ENCODE measurements around the gene FRMPD2.

GRCh38 chr10:48221814-48222213, 52.7 kb downstream of the FRMPD2 start:
- TF ChIP-seq NFIC (IDR thresholded peaks at IDR 0.05; ENCODE audit: borderline replicate concordance) (no peak), EZH2phosphoT487 (IDR thresholded peaks at IDR 0.05; ENCODE audit: borderline replicate concordance, low read depth) (no peak), CTCF (IDR thresholded peaks at IDR 0.05) (no peak), RXRA (IDR thresholded peaks at IDR 0.05; ENCODE audit: borderline replicate concordance, low read depth) (no peak), REST (IDR thresholded peaks at IDR 0.05; ENCODE audit: low read depth, low read length) (no peak), TEAD4 (IDR thresholded peaks at IDR 0.05; ENCODE audit: borderline replicate concordance, insufficient read depth) (no peak), USF2 (IDR thresholded peaks at IDR 0.05; ENCODE audit: borderline replicate concordance, low read depth, low read length) (no peak), FOXM1 (IDR thresholded peaks at IDR 0.05; ENCODE audit: low read depth) (no peak), MAX (IDR thresholded peaks at IDR 0.05; ENCODE audit: low read depth) (no peak), TAF1 (IDR thresholded peaks at IDR 0.05; ENCODE audit: borderline replicate concordance, low read depth, low read length) (no peak), MXI1 (IDR thresholded peaks at IDR 0.05; ENCODE audit: low read depth, low read length) (no peak), SIN3A (IDR thresholded peaks at IDR 0.05; ENCODE audit: borderline replicate concordance, low read depth, low read length) (no peak)
